Kidney epithelial cell (primary cell): ENCODE results near the gene RIC8B. TPM values are rescaled to one million over a fixed set of nuclear protein-coding genes. Genes with fewer than 3 reads are reported as not detected.

Experiments
- DNase-seq: peaks from one replicate; pipeline ENCODE4 v3.0.0-alpha.2; 2010; ENCODE audit warnings: low read depth
- H3K27me3 ChIP-seq: 2 replicates; pipeline ENCODE4 v1.6.0; 2011; ENCODE audit warnings: low read length; ENCODE audit not compliant: control insufficient read depth, insufficient read depth
- H3K36me3 ChIP-seq: 2 replicates; pipeline ENCODE4 v1.5.1; 2011; ENCODE audit warnings: low read length; ENCODE audit not compliant: control insufficient read depth, insufficient read depth
- H3K4me3 ChIP-seq: 2 replicates; pipeline ENCODE4 v1.5.1; 2011; ENCODE audit warnings: low read depth, mild to moderate bottlenecking, control low read depth, low read length
- total RNA-seq: library from RNA; depleted of rRNA; stranded (reverse); fragments of >200 nt; gene quantifications from 2 replicates; pipeline ENCODE4 v1.2.3, GENCODE V29; 2015
- TF ChIP-seq, protein P1 (sequence below): IDR thresholded peaks from 2 replicates; pipeline ENCODE4 v1.5.1; 2011; ENCODE audit warnings: mild to moderate bottlenecking, moderate library complexity, low read length, control low read depth, inconsistent platforms; ENCODE audit not compliant: insufficient read depth, poor library complexity, severe bottlenecking

The RIC8B gene
- total RNA-seq, 1 donor from 2014 or later, result 8.4 TPM

DNA sequence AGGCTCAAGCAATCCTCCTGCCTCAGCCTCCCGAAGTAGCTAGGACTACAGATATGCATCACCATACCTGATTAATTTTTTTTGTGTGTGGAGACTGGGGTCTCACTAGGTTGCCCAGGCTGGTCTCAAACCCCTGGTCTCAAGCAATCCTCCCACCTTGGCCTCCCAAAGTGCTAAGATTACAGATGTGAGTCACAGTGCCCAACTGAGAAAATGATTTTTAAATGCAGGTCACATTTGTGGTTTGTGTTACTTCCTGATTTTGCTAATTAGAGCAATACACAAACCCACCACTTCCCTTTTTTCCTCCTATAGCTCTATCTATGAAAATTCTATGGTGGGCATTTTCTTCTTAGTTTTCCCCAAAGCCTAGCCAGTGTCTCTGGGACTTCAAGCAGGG, 135.7 kb downstream of the RIC8B start:
- TF ChIP-seq, protein P1, sequence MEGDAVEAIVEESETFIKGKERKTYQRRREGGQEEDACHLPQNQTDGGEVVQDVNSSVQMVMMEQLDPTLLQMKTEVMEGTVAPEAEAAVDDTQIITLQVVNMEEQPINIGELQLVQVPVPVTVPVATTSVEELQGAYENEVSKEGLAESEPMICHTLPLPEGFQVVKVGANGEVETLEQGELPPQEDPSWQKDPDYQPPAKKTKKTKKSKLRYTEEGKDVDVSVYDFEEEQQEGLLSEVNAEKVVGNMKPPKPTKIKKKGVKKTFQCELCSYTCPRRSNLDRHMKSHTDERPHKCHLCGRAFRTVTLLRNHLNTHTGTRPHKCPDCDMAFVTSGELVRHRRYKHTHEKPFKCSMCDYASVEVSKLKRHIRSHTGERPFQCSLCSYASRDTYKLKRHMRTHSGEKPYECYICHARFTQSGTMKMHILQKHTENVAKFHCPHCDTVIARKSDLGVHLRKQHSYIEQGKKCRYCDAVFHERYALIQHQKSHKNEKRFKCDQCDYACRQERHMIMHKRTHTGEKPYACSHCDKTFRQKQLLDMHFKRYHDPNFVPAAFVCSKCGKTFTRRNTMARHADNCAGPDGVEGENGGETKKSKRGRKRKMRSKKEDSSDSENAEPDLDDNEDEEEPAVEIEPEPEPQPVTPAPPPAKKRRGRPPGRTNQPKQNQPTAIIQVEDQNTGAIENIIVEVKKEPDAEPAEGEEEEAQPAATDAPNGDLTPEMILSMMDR, result no peak
- no peak for DNase-seq
- H3K27me3 ChIP-seq, result no peaks in the 10 kb centered on the region
- H3K4me3 ChIP-seq, result no peak overlapping the region
- no peaks in the 10 kb centered on the region for H3K36me3 ChIP-seq

DNA sequence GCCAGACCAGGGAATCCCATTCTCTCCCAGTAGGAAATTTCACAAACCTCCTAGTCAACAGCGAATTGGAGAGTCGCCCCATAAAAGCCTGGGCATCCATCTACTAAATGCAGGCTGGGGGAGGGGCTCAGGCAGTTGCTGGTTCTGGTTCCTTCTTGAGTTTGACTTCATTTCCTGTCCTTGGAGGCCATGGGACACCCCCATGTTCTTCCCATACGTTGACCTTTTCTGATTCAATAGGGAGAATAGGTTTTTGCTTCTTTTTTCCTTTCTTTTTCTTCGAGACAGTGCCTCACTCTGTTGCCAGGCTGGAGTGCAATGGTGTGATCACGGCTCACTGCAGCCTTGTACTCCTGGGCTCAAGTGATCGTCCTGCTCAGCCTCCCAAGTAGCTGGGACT, 137.1 kb downstream of the RIC8B start:
- TF ChIP-seq, protein P1, result no peak
- H3K36me3 ChIP-seq, result no peaks in the 10 kb centered on the region
- no peak overlapping the region for H3K4me3 ChIP-seq

DNA sequence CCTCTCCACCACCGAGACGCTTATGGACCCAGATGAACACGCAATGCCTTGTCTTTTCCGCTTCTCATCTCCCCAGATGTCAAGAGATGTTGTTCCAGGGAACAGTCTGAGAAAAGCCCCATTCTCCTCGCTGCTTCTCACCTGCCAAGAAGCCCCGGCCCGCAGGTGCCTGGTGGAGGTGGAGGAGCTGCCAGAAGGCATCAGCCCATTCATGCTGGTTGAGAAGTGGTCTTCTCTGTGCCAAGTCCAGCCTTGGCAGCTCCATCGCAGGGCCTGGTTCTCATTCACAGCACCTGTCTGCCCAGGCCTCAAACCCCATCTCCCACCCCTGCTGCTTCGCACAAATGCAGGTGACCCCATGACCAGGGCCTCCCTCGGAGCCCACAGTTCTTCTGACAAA, 139.0 kb downstream of the RIC8B start:
- Histone ChIP-seq H3K36me3 (no peaks in the 10 kb centered on the region), H3K27me3 (no peaks in the 10 kb centered on the region), H3K4me3 (no peak overlapping the region)
- no peak for DNase-seq
- TF ChIP-seq, protein P1, result no peak

More for the DNA sequence above, 137.1 kb downstream of the RIC8B start:
- no peak for DNase-seq
- H3K27me3 ChIP-seq, result no peaks in the 10 kb centered on the region

DNA sequence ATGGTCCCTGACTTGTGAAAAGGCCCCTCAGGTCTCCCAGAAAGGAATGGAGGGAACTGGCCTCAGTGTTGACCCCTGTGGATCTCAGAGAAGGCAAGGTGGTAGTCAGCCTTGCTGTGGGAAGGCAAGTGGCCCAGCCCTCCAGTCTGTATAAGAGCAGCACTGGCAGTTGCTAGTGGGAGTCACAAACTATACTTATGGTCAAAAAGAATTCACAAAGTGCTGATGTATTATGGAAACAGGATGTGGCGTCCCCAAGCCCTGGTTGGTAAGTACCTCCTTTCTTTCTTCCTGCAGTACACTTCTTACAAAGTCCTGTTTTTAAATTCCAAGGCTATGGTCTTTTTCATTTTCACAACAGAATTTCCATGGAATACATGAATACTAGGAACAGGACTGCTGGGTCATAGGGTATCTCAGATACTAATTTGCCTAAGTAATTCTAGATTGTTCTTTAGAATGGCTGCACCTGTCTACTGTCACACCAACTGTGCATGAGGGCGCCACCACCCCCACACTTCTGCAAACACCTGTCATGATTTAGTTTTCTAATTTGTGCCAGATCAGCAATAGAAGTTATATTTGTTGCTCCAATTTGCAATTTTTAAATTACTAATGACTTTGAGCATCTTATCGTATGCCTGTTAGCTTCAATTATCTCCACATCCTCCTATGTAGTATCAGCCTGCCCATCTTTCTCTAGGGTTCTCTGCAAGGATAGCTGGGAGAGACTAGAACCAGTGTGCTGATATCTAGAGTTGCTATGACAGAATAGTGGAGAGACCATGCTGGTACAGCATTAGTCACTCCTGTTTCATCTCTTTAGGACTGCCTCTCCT, 140.5 kb downstream of the RIC8B start:
- Histone ChIP-seq H3K27me3 (no peaks in the 10 kb centered on the region), H3K36me3 (no peaks in the 10 kb centered on the region), H3K4me3 (no peak overlapping the region)
- TF ChIP-seq, protein P1, result no peak
- DNase-seq, result no peak

DNA sequence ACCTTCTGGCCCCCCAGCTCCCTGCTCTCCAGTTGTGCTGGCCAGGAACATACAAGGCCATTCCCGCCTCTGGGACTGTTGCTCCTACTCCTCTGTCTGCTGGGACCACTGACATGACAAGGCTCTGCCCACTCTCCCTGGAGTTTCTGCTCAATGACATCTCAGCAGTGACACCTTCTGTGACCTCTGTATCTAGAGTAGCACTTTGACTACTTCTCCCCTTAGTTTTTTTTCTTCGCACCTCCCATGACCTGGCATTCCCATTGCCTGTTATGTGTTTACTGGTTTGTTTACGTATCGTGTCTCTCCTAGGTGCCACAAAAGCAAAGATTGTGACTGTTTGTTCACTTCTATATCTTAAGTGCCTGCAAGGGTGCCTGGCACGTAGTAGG, 141.1 kb downstream of the RIC8B start:
- DNase-seq, result no peak
- no peak overlapping the region for H3K4me3 ChIP-seq
- no peaks in the 10 kb centered on the region for H3K36me3 ChIP-seq
- TF ChIP-seq, protein P1, result no peak
- no peaks in the 10 kb centered on the region for H3K27me3 ChIP-seq

DNA sequence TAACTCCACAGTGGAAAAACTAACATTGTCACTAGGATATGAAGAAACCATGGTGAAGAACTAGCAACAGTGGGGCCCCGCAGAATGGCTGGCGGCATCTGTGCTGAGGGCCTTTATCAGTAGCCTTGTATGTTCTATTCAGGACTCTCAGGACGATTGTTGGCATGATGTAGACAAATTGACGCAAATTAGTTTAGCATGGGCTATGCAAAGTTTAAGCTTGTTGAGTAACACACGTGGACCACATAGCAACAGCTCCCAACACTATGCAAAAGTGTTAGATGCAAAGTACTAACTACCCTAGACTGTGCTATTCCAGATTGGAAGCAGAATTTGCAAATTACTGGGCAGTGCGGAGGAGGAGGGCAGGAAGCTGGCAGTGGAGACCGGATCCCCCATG, 143.0 kb downstream of the RIC8B start:
- DNase-seq, result no peak
- TF ChIP-seq, protein P1, result no peak
- Histone ChIP-seq H3K27me3 (no peaks in the 10 kb centered on the region), H3K36me3 (no peaks in the 10 kb centered on the region), H3K4me3 (no peak overlapping the region)
